ENCODE measurements around the gene LIN37. TPM values are rescaled to one million over a fixed set of nuclear protein-coding genes. Genes with fewer than 3 reads are reported as not detected.

LIN37 gene
- total RNA-seq, 4 donors from 2014 or later, result 6.8 to 31.6 (median 16.9) TPM

GRCh38 chr19:35727956-35728706 lies 20.2 kb upstream of the LIN37 start:
- H3K4me3 ChIP-seq, result no peak overlapping the region
- TF ChIP-seq CTCF (IDR thresholded peaks at IDR 0.05) (no peak), POLR2A (IDR thresholded peaks at IDR 0.05) (no peak)
- intact Hi-C loops (cut with DNase I; ENCODE audit: low total_unique reads), result no loop called here
- no peaks in the 10 kb centered on the region for H3K9me3 ChIP-seq
- H3K27me3 ChIP-seq, result no peaks in the 10 kb centered on the region
- no peaks in the 10 kb centered on the region for H3K4me1 ChIP-seq
- H3K36me3 ChIP-seq, result no peaks in the 10 kb centered on the region
- DNase-seq, result no peak
- no peak overlapping the region for H3K27ac ChIP-seq

- no peak for DNase-seq
- H3K27me3 ChIP-seq, result no peaks in the 10 kb centered on the region
- no peak overlapping the region for H3K4me3 ChIP-seq
- no peaks in the 10 kb centered on the region for H3K36me3 ChIP-seq
- no peak for TF ChIP-seq CTCF (IDR thresholded peaks at IDR 0.05)
- no peaks in the 10 kb centered on the region for H3K9me3 ChIP-seq
- no peaks in the 10 kb centered on the region for H3K4me1 ChIP-seq
- intact Hi-C loops (cut with DNase I; ENCODE audit: low total_unique reads), result no loop called here
- H3K27ac ChIP-seq, result no peak overlapping the region
These were observed 19.4 kb upstream of the LIN37 start for GRCh38 chr19:35729021-35729420.

DNA sequence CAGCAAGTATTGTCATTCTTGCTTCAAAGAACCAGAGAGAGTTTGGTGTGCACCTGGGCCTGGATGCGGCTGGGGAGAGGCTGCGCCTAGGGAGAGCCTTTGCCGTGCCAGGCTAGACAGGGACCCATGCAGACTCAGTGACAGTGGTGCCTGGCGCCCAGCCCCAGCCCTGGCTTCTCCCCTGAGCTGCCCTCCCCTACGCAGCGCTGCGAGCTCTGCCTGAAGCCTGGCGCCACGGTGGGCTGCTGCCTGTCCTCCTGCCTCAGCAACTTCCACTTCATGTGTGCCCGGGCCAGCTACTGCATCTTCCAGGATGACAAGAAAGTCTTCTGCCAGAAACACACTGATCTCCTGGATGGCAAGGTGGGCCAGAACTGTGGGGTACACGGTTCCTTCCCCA lies 18.6 kb upstream of the LIN37 start:
- no peak overlapping the region for H3K27ac ChIP-seq
- intact Hi-C loops (cut with DNase I; ENCODE audit: low total_unique reads), result no loop called here

DNA sequence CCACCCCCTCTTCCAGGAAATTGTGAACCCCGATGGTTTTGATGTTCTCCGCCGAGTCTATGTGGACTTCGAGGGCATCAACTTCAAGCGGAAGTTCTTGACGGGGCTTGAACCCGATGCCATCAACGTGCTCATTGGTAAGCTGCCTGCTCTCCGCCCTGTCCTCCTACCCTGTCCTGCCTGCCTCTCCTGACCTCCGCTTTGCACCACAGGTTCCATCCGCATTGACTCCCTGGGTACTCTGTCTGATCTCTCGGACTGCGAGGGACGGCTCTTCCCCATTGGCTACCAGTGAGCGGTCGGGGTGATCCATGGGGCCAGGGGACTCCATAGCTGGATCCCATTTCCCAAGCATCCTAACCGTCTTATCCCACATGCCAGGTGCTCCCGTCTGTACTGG lies 18.1 kb upstream of the LIN37 start:
- no peak for TF ChIP-seq CTCF (IDR thresholded peaks at IDR 0.05)
- no peak for TF ChIP-seq POLR2A (IDR thresholded peaks at IDR 0.05)
- no peak for DNase-seq
- intact Hi-C loops (cut with DNase I; ENCODE audit: low total_unique reads), result no loop called here
- no peaks in the 10 kb centered on the region for H3K27me3 ChIP-seq
- H3K27ac ChIP-seq, result no peak overlapping the region
- no peaks in the 10 kb centered on the region for H3K9me3 ChIP-seq
- no peak overlapping the region for H3K4me3 ChIP-seq
- H3K36me3 ChIP-seq, result no peaks in the 10 kb centered on the region
- no peaks in the 10 kb centered on the region for H3K4me1 ChIP-seq

More for the DNA sequence above, 18.6 kb upstream of the LIN37 start:
- no peaks in the 10 kb centered on the region for H3K27me3 ChIP-seq
- H3K9me3 ChIP-seq, result no peaks in the 10 kb centered on the region
- TF ChIP-seq POLR2A (IDR thresholded peaks at IDR 0.05) (no peak), CTCF (IDR thresholded peaks at IDR 0.05) (no peak)
- no peaks in the 10 kb centered on the region for H3K4me1 ChIP-seq
- no peaks in the 10 kb centered on the region for H3K36me3 ChIP-seq
- DNase-seq, result no peak
- H3K4me3 ChIP-seq, result no peak overlapping the region

- Histone ChIP-seq H3K36me3 (no peaks in the 10 kb centered on the region), H3K9me3 (no peaks in the 10 kb centered on the region), H3K4me1 (no peaks in the 10 kb centered on the region), H3K4me3 (no peak overlapping the region), H3K27me3 (no peaks in the 10 kb centered on the region), H3K27ac (no peak overlapping the region)
- no peak for TF ChIP-seq CTCF (IDR thresholded peaks at IDR 0.05)
- TF ChIP-seq POLR2A (IDR thresholded peaks at IDR 0.05), result no peak
- intact Hi-C loops (cut with DNase I; ENCODE audit: low total_unique reads), result no loop called here
- no peak for DNase-seq
These were observed 17.0 kb upstream of the LIN37 start for GRCh38 chr19:35731353-35731752.
